T-helper 2 cell treated with Interferon-gamma antibody and Interleukin-4, amounts not matched to agents 5 μg/mL and 100 μg/mL, for 36 hours (primary cell): ENCODE results near the gene TEKT3.

Experiments
- DNase-seq: peaks from one replicate; pipeline ENCODE4 v3.0.0; 2021; ENCODE audit warnings: low spot score
- H3K27ac Mint-ChIP-seq: one replicate; pipeline ENCODE4 v1.8.0; 2021; ENCODE audit warnings: mild to moderate bottlenecking, mixed read lengths
- H3K27me3 Mint-ChIP-seq: one replicate; pipeline ENCODE4 v1.8.0; 2021; ENCODE audit warnings: low read depth, mixed read lengths
- H3K36me3 Mint-ChIP-seq: one replicate; pipeline ENCODE4 v1.8.0; 2021; ENCODE audit warnings: low read depth, mixed read lengths
- H3K4me1 Mint-ChIP-seq: one replicate; pipeline ENCODE4 v1.8.0; 2021; ENCODE audit warnings: low read depth, mixed read lengths
- H3K4me3 Mint-ChIP-seq: one replicate; pipeline ENCODE4 v1.8.0; 2022; ENCODE audit warnings: mild to moderate bottlenecking, moderate library complexity, mixed read lengths
- H3K9me3 Mint-ChIP-seq: one replicate; pipeline ENCODE4 v1.8.0; 2021; ENCODE audit warnings: mixed read lengths

Gene TEKT3

GRCh38 chr17:15341385-15341849, at the start of gene TEKT3:
TSS of gene TEKT3 (minus strand) at chr17:15341597. CDS start at chr17:15331585, 10,012 bp downstream.
- Mint-ChIP-seq H3K9me3 (no peaks in the 10 kb centered on the region), H3K27ac (no peak within 1 kb of the TSS), H3K4me1 (peaks cover 4% of the 10 kb centered on the region), H3K36me3 (no peaks in the 10 kb centered on the region), H3K4me3 (peak within 1 kb of the TSS; percentile 13), H3K27me3 (peaks cover 51% of the 10 kb centered on the region)
- DNase-seq, result no peak

GRCh38 chr17:15388356-15389041, 47.1 kb upstream of the TEKT3 start:
- H3K4me1 Mint-ChIP-seq, result no peaks in the 10 kb centered on the region
- peaks cover 6% of the 10 kb centered on the region for H3K27me3 Mint-ChIP-seq
- H3K27ac Mint-ChIP-seq, result no peak overlapping the region
- no peak overlapping the region for H3K4me3 Mint-ChIP-seq
- H3K9me3 Mint-ChIP-seq, result no peaks in the 10 kb centered on the region
- no peaks in the 10 kb centered on the region for H3K36me3 Mint-ChIP-seq
- no peak for DNase-seq

GRCh38 chr17:15386083-15386482, 44.7 kb upstream of the TEKT3 start:
- no peaks in the 10 kb centered on the region for H3K4me1 Mint-ChIP-seq

GRCh38 chr17:15385305-15385704, 43.9 kb upstream of the TEKT3 start:
- DNase-seq, result no peak
- no peaks in the 10 kb centered on the region for H3K4me1 Mint-ChIP-seq
- no peak overlapping the region for H3K4me3 Mint-ChIP-seq
- H3K9me3 Mint-ChIP-seq, result no peaks in the 10 kb centered on the region
- no peak overlapping the region for H3K27ac Mint-ChIP-seq
- peaks cover 6% of the 10 kb centered on the region for H3K27me3 Mint-ChIP-seq
- no peaks in the 10 kb centered on the region for H3K36me3 Mint-ChIP-seq

More at GRCh38 chr17:15386083-15386482, 44.7 kb upstream of the TEKT3 start:
- H3K27ac Mint-ChIP-seq, result no peak overlapping the region
- H3K36me3 Mint-ChIP-seq, result no peaks in the 10 kb centered on the region
- no peaks in the 10 kb centered on the region for H3K9me3 Mint-ChIP-seq
- peaks cover 6% of the 10 kb centered on the region for H3K27me3 Mint-ChIP-seq
- H3K4me3 Mint-ChIP-seq, result no peak overlapping the region
- DNase-seq, result no peak

- Mint-ChIP-seq H3K27ac (no peak overlapping the region), H3K4me1 (no peaks in the 10 kb centered on the region), H3K27me3 (peaks cover 6% of the 10 kb centered on the region), H3K4me3 (no peak overlapping the region), H3K36me3 (no peaks in the 10 kb centered on the region), H3K9me3 (no peaks in the 10 kb centered on the region)
- no peak for DNase-seq
Measured at GRCh38 chr17:15384142-15384787, 42.9 kb upstream of the TEKT3 start.

- no peaks in the 10 kb centered on the region for H3K36me3 Mint-ChIP-seq
- DNase-seq, result no peak
- H3K4me3 Mint-ChIP-seq, result no peak overlapping the region
- H3K27me3 Mint-ChIP-seq, result peaks cover 6% of the 10 kb centered on the region
- no peaks in the 10 kb centered on the region for H3K9me3 Mint-ChIP-seq
- no peaks in the 10 kb centered on the region for H3K4me1 Mint-ChIP-seq
- H3K27ac Mint-ChIP-seq, result no peak overlapping the region
Measured at GRCh38 chr17:15382914-15383313, 41.5 kb upstream of the TEKT3 start.

- H3K27me3 Mint-ChIP-seq, result peaks cover 6% of the 10 kb centered on the region
- no peaks in the 10 kb centered on the region for H3K4me1 Mint-ChIP-seq
- H3K27ac Mint-ChIP-seq, result no peak overlapping the region
- no peak for DNase-seq
- H3K9me3 Mint-ChIP-seq, result no peaks in the 10 kb centered on the region
- no peak overlapping the region for H3K4me3 Mint-ChIP-seq
- H3K36me3 Mint-ChIP-seq, result no peaks in the 10 kb centered on the region
Measured at GRCh38 chr17:15381707-15382106, 40.3 kb upstream of the TEKT3 start.

- no peaks in the 10 kb centered on the region for H3K36me3 Mint-ChIP-seq
- H3K27me3 Mint-ChIP-seq, result peaks cover 4% of the 10 kb centered on the region
- no peak for DNase-seq
- no peaks in the 10 kb centered on the region for H3K9me3 Mint-ChIP-seq
- no peak overlapping the region for H3K27ac Mint-ChIP-seq
- no peaks in the 10 kb centered on the region for H3K4me1 Mint-ChIP-seq
- H3K4me3 Mint-ChIP-seq, result no peak overlapping the region
Measured at GRCh38 chr17:15380446-15380845, 39.0 kb upstream of the TEKT3 start.

GRCh38 chr17:15379659-15380058, 38.3 kb upstream of the TEKT3 start:
- peaks cover 4% of the 10 kb centered on the region for H3K27me3 Mint-ChIP-seq
- no peak for DNase-seq
- H3K4me3 Mint-ChIP-seq, result no peak overlapping the region
- no peaks in the 10 kb centered on the region for H3K9me3 Mint-ChIP-seq
- H3K4me1 Mint-ChIP-seq, result no peaks in the 10 kb centered on the region
- no peak overlapping the region for H3K27ac Mint-ChIP-seq
- H3K36me3 Mint-ChIP-seq, result no peaks in the 10 kb centered on the region

GRCh38 chr17:15378243-15378642, 36.8 kb upstream of the TEKT3 start:
- H3K27me3 Mint-ChIP-seq, result peaks cover 2% of the 10 kb centered on the region

GRCh38 chr17:15377616-15378015, 36.2 kb upstream of the TEKT3 start:
- Mint-ChIP-seq H3K4me3 (no peak overlapping the region), H3K4me1 (no peaks in the 10 kb centered on the region), H3K27ac (no peak overlapping the region), H3K36me3 (no peaks in the 10 kb centered on the region), H3K9me3 (no peaks in the 10 kb centered on the region), H3K27me3 (peaks cover 2% of the 10 kb centered on the region)
- no peak for DNase-seq

More at GRCh38 chr17:15378243-15378642, 36.8 kb upstream of the TEKT3 start:
- Mint-ChIP-seq H3K36me3 (no peaks in the 10 kb centered on the region), H3K4me1 (no peaks in the 10 kb centered on the region), H3K4me3 (no peak overlapping the region), H3K27ac (no peak overlapping the region), H3K9me3 (no peaks in the 10 kb centered on the region)
- DNase-seq, result no peak

- Mint-ChIP-seq H3K27me3 (peaks cover 2% of the 10 kb centered on the region), H3K4me3 (no peak overlapping the region), H3K4me1 (no peaks in the 10 kb centered on the region), H3K27ac (no peak overlapping the region), H3K36me3 (no peaks in the 10 kb centered on the region), H3K9me3 (no peaks in the 10 kb centered on the region)
- no peak for DNase-seq
Measured at GRCh38 chr17:15377200-15377599, 35.8 kb upstream of the TEKT3 start.

GRCh38 chr17:15371376-15372130, 30.2 kb upstream of the TEKT3 start:
- no peaks in the 10 kb centered on the region for H3K4me1 Mint-ChIP-seq
- DNase-seq, result no peak
- no peak overlapping the region for H3K27ac Mint-ChIP-seq
- H3K27me3 Mint-ChIP-seq, result peaks cover 2% of the 10 kb centered on the region
- H3K36me3 Mint-ChIP-seq, result no peaks in the 10 kb centered on the region
- H3K9me3 Mint-ChIP-seq, result no peaks in the 10 kb centered on the region
- no peak overlapping the region for H3K4me3 Mint-ChIP-seq

GRCh38 chr17:15368600-15368999, 27.2 kb upstream of the TEKT3 start:
- Mint-ChIP-seq H3K27me3 (no peaks in the 10 kb centered on the region), H3K27ac (no peak overlapping the region), H3K36me3 (no peaks in the 10 kb centered on the region), H3K4me3 (no peak overlapping the region), H3K4me1 (no peaks in the 10 kb centered on the region), H3K9me3 (no peaks in the 10 kb centered on the region)
- no peak for DNase-seq
